Natural killer cell (primary cell): Measurements from ENCODE around the gene LYRM4. TPM values are rescaled to one million over a fixed set of nuclear protein-coding genes. Genes with fewer than 3 reads are reported as not detected.

Experiments used
- ATAC-seq, 3 donors: fragments of 150-1000 bp in 2 of 3; fragments of 200-7000 bp in 1 of 3; cut with Tn5 transposase; 1 replicate in 1 of 3; 2 replicates in 2 of 3; pipeline ENCODE4 v1.10.0; 2021; ENCODE audit warnings: mild to moderate bottlenecking in 2 of 3, moderate library complexity in 2 of 3
- DNase-seq, 2 donors: peaks; one replicate each; pipeline versions ENCODE4 v3.0.0 to v3.0.0-alpha.2; 2013 to 2021; ENCODE audit warnings: mixed read lengths in 1 of 2
- H3K27ac ChIP-seq: one replicate; pipeline ENCODE4 v1.5.1; 2013; ENCODE audit warnings: mild to moderate bottlenecking, low read length
- H3K27me3 ChIP-seq: one replicate; pipeline ENCODE4 v1.6.1; 2013; ENCODE audit warnings: low read length; ENCODE audit not compliant: control insufficient read depth, insufficient read depth
- H3K36me3 ChIP-seq: one replicate; pipeline ENCODE4 v1.6.1; 2013; ENCODE audit warnings: low read length; ENCODE audit not compliant: control insufficient read depth, insufficient read depth
- H3K4me1 ChIP-seq: one replicate; pipeline ENCODE4 v1.6.1; 2013; ENCODE audit warnings: low read length; ENCODE audit not compliant: control insufficient read depth, insufficient read depth
- H3K4me3 ChIP-seq: one replicate; pipeline ENCODE4 v1.5.1; 2013; ENCODE audit warnings: low read length
- H3K9me3 ChIP-seq: one replicate; pipeline ENCODE4 v1.6.1; 2013; ENCODE audit warnings: low read length; ENCODE audit not compliant: control insufficient read depth, insufficient read depth
- H3K27ac Mint-ChIP-seq, 2 donors: one replicate each; pipeline ENCODE4 v1.8.0; 2022; ENCODE audit warnings: mild to moderate bottlenecking in 2 of 2, mixed read lengths in 2 of 2, moderate library complexity in 1 of 2
- H3K27me3 Mint-ChIP-seq, 2 donors: one replicate each; pipeline ENCODE4 v1.8.0; 2022; ENCODE audit warnings: low read depth in 2 of 2, mixed read lengths in 2 of 2
- H3K36me3 Mint-ChIP-seq: one replicate; pipeline ENCODE4 v1.8.0; 2022; ENCODE audit warnings: mixed read lengths
- H3K4me1 Mint-ChIP-seq, 2 donors: one replicate each; pipeline ENCODE4 v1.8.0; 2022; ENCODE audit warnings: mixed read lengths in 2 of 2
- H3K4me3 Mint-ChIP-seq: one replicate; pipeline ENCODE4 v1.8.0; 2022; ENCODE audit warnings: mild to moderate bottlenecking, moderate library complexity, mixed read lengths
- H3K9me3 Mint-ChIP-seq, 2 donors: one replicate each; pipeline ENCODE4 v1.8.0; 2022; ENCODE audit warnings: mixed read lengths in 2 of 2
- CTCF ChIP-seq: fragments of 200-600 bp; IDR thresholded peaks from one replicate; pipeline ENCODE4 v1.8.0; 2022; ENCODE audit warnings: antibody characterized with exemption
- WGBS: methylation state at CpG from one replicate; pipeline ENCODE4 v1.1.7; 2013; ENCODE audit warnings: missing lambda C conversion rate; ENCODE audit not compliant: insufficient coverage; 5-methylcytosine and 5-hydroxymethylcytosine counted together
- intact Hi-C: fragments of 100-400 bp; cut with micrococcal nuclease; formaldehyde crosslinking; loops from one replicate; pipeline ENCODE4 v1.14.2; 2022
- total RNA-seq, 4 donors: library from RNA; stranded (reverse); fragments of 120-200 nt in 1 of 4; gene quantifications; one replicate each; pipeline versions ENCODE4 v1.2.3 to v1.2.4, GENCODE V29; 2013 to 2022

LYRM4 gene
- total RNA-seq, 3 donors from 2014 or later (not counting 1 experiment from before 2014, with no cell fraction given): 9.1 to 11.4 (median 11.1) TPM

GRCh38 chr6:5059036-5059896 lies 201.5 kb downstream of the LYRM4 start:
- Mint-ChIP-seq H3K4me3 (no peak overlapping the region), H3K9me3 (no peaks in the 10 kb centered on the region), H3K36me3 (no peaks in the 10 kb centered on the region), H3K4me1 (no peaks in the 10 kb centered on the region), H3K27me3 (peaks cover 7 to 24% of the 10 kb centered on the region in 2 donors), H3K27ac (no peak overlapping the region)
- ATAC-seq: no peak
- H3K9me3 ChIP-seq: no peaks in the 10 kb centered on the region
- WGBS: 94% methylated on average over 11 of the region's 11 CpGs
- DNase-seq: no peak
- intact Hi-C loops: no loop called here
- no peaks in the 10 kb centered on the region for H3K27me3 ChIP-seq
- no peak for TF ChIP-seq CTCF
- no peak overlapping the region for H3K27ac ChIP-seq
- no peaks in the 10 kb centered on the region for H3K4me1 ChIP-seq
- no peak overlapping the region for H3K4me3 ChIP-seq
- H3K36me3 ChIP-seq: no peaks in the 10 kb centered on the region

Other genes with a start within 250 kb of the LYRM4 start
- under 1 TPM in 1 of 3 donors, not detected in 2; 0.07 TPM for gene PPP1R3G, start 175.6 kb downstream of the LYRM4 start, total RNA-seq
- 10 to 100 TPM; 15.3 to 24.8 (median 22.7) TPM for gene FARS2, start 563 bp upstream of the LYRM4 start, total RNA-seq